UCSD-AML1 (cell line): ENCODE data around the gene TRIM9.

Source experiments
- DNase-seq: peaks from one replicate; lab custom pipeline; 2025; ENCODE audit not compliant: unreplicated experiment; lab: John Stamatoyannopoulos, UW

The TRIM9 gene

DNA sequence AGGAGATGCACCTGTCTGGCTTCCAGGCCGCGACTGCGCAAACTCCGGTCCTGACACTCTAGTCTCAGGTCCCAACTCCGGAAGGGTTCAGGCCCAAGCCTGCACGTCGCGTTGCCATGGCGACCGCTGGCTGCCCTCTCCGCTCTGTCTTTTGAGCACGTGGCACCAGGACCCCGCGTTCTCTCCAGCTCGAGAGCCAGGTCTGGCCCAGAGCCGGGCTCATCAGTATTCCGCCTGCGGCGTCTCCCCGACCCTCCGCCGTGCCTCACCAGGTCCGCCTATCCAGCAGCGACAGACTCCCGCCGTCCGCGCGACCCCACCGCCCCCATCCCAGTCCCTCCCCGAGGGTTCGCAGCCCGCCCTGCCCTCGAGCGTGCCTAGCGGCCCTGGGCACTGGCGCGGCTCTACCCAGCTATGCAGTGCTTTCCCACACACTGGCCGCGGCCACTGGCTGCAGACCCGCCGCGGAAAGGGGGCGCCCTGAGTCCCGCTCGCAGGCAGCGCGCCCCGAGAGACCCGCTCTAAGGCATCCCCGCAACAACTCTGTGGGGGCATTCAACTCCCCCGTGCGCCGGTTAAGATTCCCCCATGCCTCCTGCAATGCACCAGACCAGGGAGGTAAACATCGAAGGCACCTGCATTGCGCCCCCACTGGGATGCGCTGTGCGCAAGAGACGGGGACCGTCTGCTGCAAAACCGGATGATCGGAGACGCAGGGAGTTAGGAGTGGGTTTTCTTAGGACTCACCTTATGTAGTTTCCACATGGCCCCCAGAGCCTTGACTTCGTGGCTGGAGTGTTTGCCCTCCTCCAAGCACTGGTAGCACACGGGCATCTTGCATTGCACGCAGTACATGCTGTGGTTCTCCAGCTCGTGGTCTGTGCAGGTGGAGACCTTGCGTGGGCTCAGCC is 1.3 kb downstream of the TRIM9 start:
- DNase-seq, result no peak

GRCh38 chr14:51092965-51093364 is 1.9 kb downstream of the TRIM9 start:
- no peak for DNase-seq

- DNase-seq, result no peak
Observed at GRCh38 chr14:51089278-51089677, 5.6 kb downstream of the TRIM9 start.

DNA sequence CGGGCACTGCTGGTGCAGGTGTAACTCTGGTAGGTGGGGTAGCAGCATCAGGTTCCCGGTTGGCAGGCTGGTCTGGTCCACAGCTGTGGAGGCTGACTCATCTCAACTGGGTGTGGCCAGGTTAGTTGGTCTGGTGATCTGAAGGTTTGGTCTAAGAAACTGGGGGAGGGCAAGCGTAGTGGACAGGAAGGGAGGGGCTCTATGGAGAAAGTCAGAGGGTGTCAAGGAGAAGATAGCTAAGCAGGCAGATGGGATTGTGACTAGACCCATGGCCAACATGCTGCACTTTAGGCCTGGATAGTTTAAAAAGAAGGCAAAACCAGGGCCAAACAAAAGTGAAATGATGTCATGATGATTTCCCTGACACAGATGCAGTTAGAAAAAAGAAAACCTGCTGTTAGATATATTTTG is 7.9 kb downstream of the TRIM9 start:
- DNase-seq, result no peak

GRCh38 chr14:51086044-51086443 is 8.9 kb downstream of the TRIM9 start:
- DNase-seq, result no peak

- DNase-seq, result no peak
Observed at GRCh38 chr14:51084962-51085361, 9.9 kb downstream of the TRIM9 start.

DNA sequence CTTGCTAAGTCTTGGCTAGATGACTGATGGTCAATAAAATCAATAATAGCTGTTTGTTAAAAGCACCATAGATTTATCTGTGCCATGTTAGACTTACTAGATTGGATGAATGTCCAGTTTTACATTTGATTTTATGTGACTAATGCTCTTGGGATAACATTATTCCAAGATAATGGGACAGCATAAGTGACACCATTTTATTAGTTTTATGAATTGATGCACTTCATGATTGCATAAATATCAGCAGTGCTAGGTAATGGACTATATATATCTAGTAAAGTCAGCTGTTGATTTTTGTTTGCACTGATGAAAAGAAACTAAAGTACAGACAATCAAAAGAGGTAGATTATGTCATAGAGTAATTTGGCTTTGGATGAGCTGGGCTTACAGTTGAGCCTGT is 10.4 kb downstream of the TRIM9 start:
- DNase-seq, result no peak

GRCh38 chr14:51082349-51082748 is 12.6 kb downstream of the TRIM9 start:
- no peak for DNase-seq

- no peak for DNase-seq
Observed at GRCh38 chr14:51081712-51082111, 13.2 kb downstream of the TRIM9 start.

DNA sequence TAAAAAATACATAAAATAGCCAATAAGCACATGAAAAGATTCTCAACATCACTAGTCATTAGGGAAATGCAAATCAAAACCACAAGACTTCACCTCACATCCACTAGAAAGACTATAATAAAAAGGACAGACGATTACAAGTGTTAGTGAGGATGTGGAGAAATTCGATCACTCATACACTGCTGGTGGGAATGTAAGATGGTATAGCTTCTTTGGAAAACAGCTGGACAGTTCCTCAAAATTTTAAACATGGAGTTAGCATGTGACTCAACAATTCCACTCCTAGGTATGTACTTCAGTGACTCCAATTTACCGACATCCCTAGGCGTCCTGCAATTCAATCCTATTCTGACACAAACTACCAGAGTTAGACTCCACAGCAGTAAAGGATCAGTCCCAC is 13.7 kb downstream of the TRIM9 start:
- no peak for DNase-seq

- DNase-seq, result no peak
Observed at GRCh38 chr14:51080645-51081044, 14.3 kb downstream of the TRIM9 start.

GRCh38 chr14:51079489-51079888 is 15.4 kb downstream of the TRIM9 start:
- no peak for DNase-seq

- DNase-seq, result no peak
Observed at GRCh38 chr14:51079085-51079484, 15.8 kb downstream of the TRIM9 start.

- no peak for DNase-seq
Observed at GRCh38 chr14:51074701-51075385, 20.1 kb downstream of the TRIM9 start.

DNA sequence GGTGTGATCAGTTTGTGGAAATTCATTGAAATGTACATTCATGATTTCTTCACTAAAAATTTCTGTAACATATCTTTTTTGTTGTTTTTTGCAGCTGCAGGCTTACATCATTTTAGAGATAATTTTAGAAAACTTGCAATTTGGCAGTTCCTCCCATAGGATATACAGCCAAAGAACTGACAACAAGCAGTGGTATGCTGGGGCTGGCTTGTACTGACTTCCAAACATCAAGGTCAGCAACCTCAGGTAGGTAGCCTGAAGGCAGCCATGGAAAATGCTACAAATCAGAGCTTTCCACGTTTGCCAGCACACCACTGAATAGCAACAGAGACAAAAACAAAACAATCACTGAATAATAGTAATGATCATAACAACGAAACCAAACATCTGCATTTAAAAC is 21.2 kb downstream of the TRIM9 start:
- DNase-seq, result no peak

DNA sequence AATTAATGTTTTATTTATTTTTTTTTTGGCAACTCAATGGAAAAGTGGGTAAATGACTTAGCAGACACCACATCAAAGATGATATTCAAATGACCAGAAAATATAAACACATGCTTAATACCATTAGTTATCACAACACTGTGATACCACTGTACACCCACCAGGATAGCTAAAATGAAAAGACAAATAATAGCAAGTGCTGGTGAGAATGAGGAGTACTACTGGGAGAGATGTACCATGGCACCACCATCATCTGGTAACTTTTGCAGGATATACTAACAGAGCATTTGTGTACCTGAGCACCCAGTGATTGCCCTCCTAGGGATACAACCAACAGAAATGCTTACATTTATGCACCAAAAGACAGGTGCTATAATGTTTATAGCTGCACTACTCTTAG is 21.9 kb downstream of the TRIM9 start:
- DNase-seq, result no peak

- DNase-seq, result no peak
Observed at GRCh38 chr14:51071857-51072256, 23.0 kb downstream of the TRIM9 start.

DNA sequence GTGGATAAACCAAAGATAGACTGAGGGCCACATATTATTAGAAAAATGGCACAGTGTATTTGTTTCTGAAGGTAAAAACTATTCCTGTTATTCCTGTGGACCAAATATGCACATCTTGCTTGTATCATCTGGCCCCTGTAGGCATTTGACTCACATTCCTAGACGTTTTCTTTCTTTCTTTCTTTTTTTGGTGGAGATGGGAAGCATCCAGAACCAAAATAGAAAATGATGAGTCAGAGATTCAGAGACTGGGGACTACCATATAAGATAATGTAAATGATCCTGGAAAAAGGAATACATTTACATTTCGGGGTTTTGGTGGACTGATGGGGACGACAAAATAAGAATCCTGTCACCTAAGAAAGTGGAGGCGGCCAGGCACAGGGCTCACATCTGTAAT is 24.2 kb downstream of the TRIM9 start:
- DNase-seq, result no peak

GRCh38 chr14:51069055-51069454 is 25.9 kb downstream of the TRIM9 start:
- no peak for DNase-seq

GRCh38 chr14:51068268-51068667 is 26.6 kb downstream of the TRIM9 start:
- no peak for DNase-seq

- no peak for DNase-seq
Observed at GRCh38 chr14:51067295-51067694, 27.6 kb downstream of the TRIM9 start.

DNA sequence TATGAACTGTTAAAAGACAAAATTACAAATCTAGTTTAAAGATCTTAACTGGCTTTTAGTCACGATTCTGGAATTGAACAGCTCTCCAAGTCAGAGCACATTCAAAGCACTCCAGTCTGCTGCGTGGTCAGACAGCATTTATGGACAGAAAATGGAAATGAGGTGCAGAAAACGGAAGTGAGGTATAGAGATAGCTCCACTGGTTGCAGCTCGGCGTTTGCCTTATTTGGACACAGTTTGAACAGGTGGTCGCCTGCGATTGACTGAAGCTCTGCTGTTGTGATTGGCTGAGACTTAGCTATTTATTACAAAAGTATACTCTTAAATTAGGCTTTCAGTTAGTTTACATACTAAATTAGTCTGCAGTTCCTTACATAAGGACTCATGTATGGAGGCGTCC is 28.3 kb downstream of the TRIM9 start:
- DNase-seq, result no peak
